GM23338 (cell line): ENCODE results near the gene CHRM4. TPM values are rescaled to one million over a fixed set of nuclear protein-coding genes. Genes with fewer than 3 reads are reported as not detected.

Experiments used
- ATAC-seq: fragments of 200-7000 bp; cut with Tn5 transposase; 3 replicates; pipeline ENCODE4 v1.9.1; 2020
- DNase-seq: peaks from one replicate; pipeline ENCODE4 v3.0.0-alpha.2; 2015; ENCODE audit warnings: low spot score
- H2AFZ ChIP-seq: fragments of 200-600 bp; sonication (generic); 2 replicates; pipeline ENCODE4 v1.8.0; 2016; ENCODE audit warnings: antibody characterized with exemption, mild to moderate bottlenecking, moderate library complexity
- H3F3A ChIP-seq: fragments of 200-600 bp; sonication (generic); replicated peaks from 2 replicates; pipeline ENCODE4 v1.8.0; 2017; ENCODE audit warnings: antibody characterized with exemption, mixed run types, low read depth
- H3K27ac ChIP-seq: fragments of 200-600 bp; sonication (generic); 2 replicates; pipeline ENCODE4 v1.6.1; 2016; ENCODE audit warnings: low read depth
- H3K27me3 ChIP-seq: fragments of 200-600 bp; sonication (generic); 2 replicates; pipeline ENCODE4 v1.8.0; 2016; ENCODE audit warnings: mild to moderate bottlenecking, mixed run types, moderate library complexity; ENCODE audit not compliant: insufficient read depth
- H3K36me3 ChIP-seq: fragments of 200-600 bp; sonication (generic); 2 replicates; pipeline ENCODE4 v1.8.0; 2016; ENCODE audit warnings: mild to moderate bottlenecking; ENCODE audit not compliant: insufficient read depth
- H3K4me1 ChIP-seq: fragments of 200-600 bp; sonication (generic); 2 replicates; pipeline ENCODE4 v1.8.0; 2016; ENCODE audit warnings: mild to moderate bottlenecking, moderate library complexity; ENCODE audit not compliant: insufficient read depth
- H3K4me2 ChIP-seq: fragments of 200-600 bp; sonication (generic); 2 replicates; pipeline ENCODE4 v1.7.1; 2017; ENCODE audit warnings: mixed run types
- H3K4me3 ChIP-seq: fragments of 200-600 bp; sonication (generic); 2 replicates; pipeline ENCODE4 v1.6.1; 2016; ENCODE audit warnings: mixed run types
- H3K79me2 ChIP-seq: fragments of 200-600 bp; sonication (generic); replicated peaks from 2 replicates; pipeline ENCODE4 v1.8.0; 2017; ENCODE audit warnings: mild to moderate bottlenecking; ENCODE audit not compliant: insufficient read depth
- H3K9me2 ChIP-seq: fragments of 200-600 bp; sonication (generic); 2 replicates; pipeline ENCODE4 v1.8.0; 2017; ENCODE audit not compliant: insufficient read depth
- H4K20me1 ChIP-seq: fragments of 200-600 bp; sonication (generic); replicated peaks from 2 replicates; pipeline ENCODE4 v1.8.0; 2017; ENCODE audit warnings: mild to moderate bottlenecking; ENCODE audit not compliant: insufficient read depth
- H3K27ac Mint-ChIP-seq: 2 replicates; pipeline ENCODE4 v1.8.0; 2020; ENCODE audit warnings: inconsistent platforms, mild to moderate bottlenecking, moderate library complexity, mixed read lengths
- H3K27me3 Mint-ChIP-seq: 3 replicates; pipeline ENCODE4 v1.8.0; 2022; ENCODE audit warnings: low read depth, mild to moderate bottlenecking, moderate library complexity, mixed read lengths, inconsistent platforms; ENCODE audit not compliant: insufficient read depth, poor library complexity
- H3K36me3 Mint-ChIP-seq: 3 replicates; pipeline ENCODE4 v1.8.0; 2021; ENCODE audit warnings: low read depth, mild to moderate bottlenecking, inconsistent platforms, moderate library complexity, mixed read lengths
- H3K4me1 Mint-ChIP-seq: 3 replicates; pipeline ENCODE4 v1.8.0; 2020; ENCODE audit warnings: mild to moderate bottlenecking, inconsistent platforms, mixed read lengths
- H3K4me3 Mint-ChIP-seq: 3 replicates; pipeline ENCODE4 v1.8.0; 2021; ENCODE audit warnings: moderate library complexity, mild to moderate bottlenecking, inconsistent platforms, mixed read lengths
- H3K9me3 Mint-ChIP-seq: 3 replicates; pipeline ENCODE4 v1.8.0; 2020; ENCODE audit warnings: moderate library complexity, mild to moderate bottlenecking, inconsistent platforms, mixed read lengths
- CREB1 ChIP-seq: fragments of 250-450 bp; sonication (Bioruptor Pico); IDR thresholded peaks from 2 replicates; pipeline ENCODE4 v1.5.0; 2020; ENCODE audit warnings: low read depth, mild to moderate bottlenecking, moderate library complexity
- CTCF ChIP-seq, 2 experiments: fragments of 200-600 bp in 1 of 2; sonication (generic) in 1 of 2; conservative IDR thresholded peaks; 2 replicates each; pipeline versions ENCODE4 v1.5.1 to v1.6.1; 2016 to 2017; ENCODE audit warnings: antibody characterized with exemption in 2 of 2, low read depth in 2 of 2, mild to moderate bottlenecking in 2 of 2, moderate library complexity in 1 of 2
- ETS1 ChIP-seq: IDR thresholded peaks from 2 replicates; pipeline ENCODE4 v1.6.1; 2016; ENCODE audit warnings: antibody characterized with exemption
- EZH2 ChIP-seq: fragments of 200-600 bp; sonication (generic); IDR thresholded peaks from one replicate; pipeline ENCODE4 v1.8.0; 2017; ENCODE audit warnings: antibody characterized with exemption, mild to moderate bottlenecking, low read depth; ENCODE audit not compliant: unreplicated experiment
- EZH2phosphoT487 ChIP-seq: fragments of 200-600 bp; sonication (generic); IDR thresholded peaks from one replicate; pipeline ENCODE4 v1.8.1; 2018; ENCODE audit warnings: antibody characterized with exemption; ENCODE audit not compliant: unreplicated experiment
- JUNB ChIP-seq: IDR thresholded peaks from one replicate; pipeline ENCODE4 v1.6.1; 2016; ENCODE audit warnings: antibody characterized with exemption; ENCODE audit not compliant: unreplicated experiment
- NANOG ChIP-seq: IDR thresholded peaks from 2 replicates; pipeline ENCODE4 v1.6.1; 2016; ENCODE audit warnings: antibody characterized with exemption, borderline replicate concordance
- POLR2AphosphoS5 ChIP-seq: IDR thresholded peaks from 2 replicates; pipeline ENCODE4 v1.6.1; 2016; ENCODE audit warnings: antibody characterized with exemption, low read depth
- REST ChIP-seq: IDR thresholded peaks from one replicate; pipeline ENCODE4 v1.6.1; 2018; ENCODE audit warnings: antibody characterized with exemption; ENCODE audit not compliant: unreplicated experiment
- STAT1 ChIP-seq: IDR thresholded peaks from one replicate; pipeline ENCODE4 v1.6.1; 2016; ENCODE audit warnings: antibody characterized with exemption; ENCODE audit not compliant: unreplicated experiment
- ZNF114 ChIP-seq: fragments of 250-450 bp; sonication (Bioruptor Pico); IDR thresholded peaks from 2 replicates; pipeline ENCODE4 v1.5.0; 2020; ENCODE audit warnings: mild to moderate bottlenecking, moderate library complexity
- ZNF331 ChIP-seq: fragments of 250-450 bp; sonication (Bioruptor Pico); IDR thresholded peaks from 2 replicates; pipeline ENCODE4 v1.5.0; 2020; ENCODE audit warnings: low read depth, mild to moderate bottlenecking, moderate library complexity
- ZNF462 ChIP-seq: fragments of 250-450 bp; sonication (Bioruptor Pico); IDR thresholded peaks from 2 replicates; pipeline ENCODE4 v1.5.0; 2020; ENCODE audit warnings: mild to moderate bottlenecking, moderate library complexity
- polyA plus RNA-seq: library from polyadenylated mRNA; unstranded; fragments of >200 nt; fragmentation: Nextera tagmentation; extraction: Ambion mirVana; gene quantifications from 2 replicates; pipeline ENCODE4 v1.2.1, GENCODE V29; 2016
- total RNA-seq: library from RNA; depleted of rRNA; stranded (reverse); fragments of >200 nt; shearing (Covaris generic); gene quantifications from 2 replicates; pipeline ENCODE4 v1.2.3, GENCODE V29; 2014

CHRM4 gene
- total and polyA plus RNA-seq, 2 experiments from 2014 or later: 0.97 TPM; not detected in 1

- peaks cover 4% of the 10 kb centered on the region; the same call in 1 of the 2 replicates for H3K4me1 ChIP-seq
- no peak overlapping the region for H2AFZ ChIP-seq
- Mint-ChIP-seq H3K4me3 (no peak overlapping the region), H3K36me3 (peaks cover 26% of the 10 kb centered on the region), H3K27ac (0 out of 2 replicates have a peak overlapping the region, but pooled peaks have one; percentile 31), H3K27me3 (peaks cover 12% of the 10 kb centered on the region), H3K9me3 (no peaks in the 10 kb centered on the region; the same call in 2 of the 3 replicates), H3K4me1 (peaks cover 21% of the 10 kb centered on the region; the same call in 2 of the 3 replicates)
- H4K20me1 ChIP-seq: no peaks in the 10 kb centered on the region
- no peaks in the 10 kb centered on the region for H3K27me3 ChIP-seq
- no peak overlapping the region for H3K27ac ChIP-seq
- ATAC-seq: no peak
- TF ChIP-seq ETS1 (no peak), EZH2 (no peak), JUNB (no peak), REST (no peak), CREB1 (CRISPR knock-in tag) (no peak), POLR2AphosphoS5 (no peak), ZNF331 (CRISPR knock-in tag) (no peak), CTCF (conservative IDR thresholded peaks at IDR 0.05; ENCODE audit: low read depth in 2 of 2) (no peak), STAT1 (no peak), NANOG (no peak), ZNF462 (CRISPR knock-in tag) (no peak), EZH2phosphoT487 (no peak), ZNF114 (no peak)
- H3K79me2 ChIP-seq: no peaks in the 10 kb centered on the region
- H3K9me2 ChIP-seq: no peaks in the 10 kb centered on the region
- no peaks in the 10 kb centered on the region for H3K36me3 ChIP-seq
- H3F3A ChIP-seq: no peaks in the 10 kb centered on the region
- H3K4me2 ChIP-seq: no peak overlapping the region
- no peak overlapping the region for H3K4me3 ChIP-seq
- no peak for DNase-seq
Measured at GRCh38 chr11:46413760-46414465, 22.3 kb upstream of the CHRM4 start.
